Measurements from ENCODE around the gene CNN1.

GRCh38 chr19:11586331-11586730, 47.7 kb downstream of the CNN1 start:
- TF ChIP-seq, protein P1, sequence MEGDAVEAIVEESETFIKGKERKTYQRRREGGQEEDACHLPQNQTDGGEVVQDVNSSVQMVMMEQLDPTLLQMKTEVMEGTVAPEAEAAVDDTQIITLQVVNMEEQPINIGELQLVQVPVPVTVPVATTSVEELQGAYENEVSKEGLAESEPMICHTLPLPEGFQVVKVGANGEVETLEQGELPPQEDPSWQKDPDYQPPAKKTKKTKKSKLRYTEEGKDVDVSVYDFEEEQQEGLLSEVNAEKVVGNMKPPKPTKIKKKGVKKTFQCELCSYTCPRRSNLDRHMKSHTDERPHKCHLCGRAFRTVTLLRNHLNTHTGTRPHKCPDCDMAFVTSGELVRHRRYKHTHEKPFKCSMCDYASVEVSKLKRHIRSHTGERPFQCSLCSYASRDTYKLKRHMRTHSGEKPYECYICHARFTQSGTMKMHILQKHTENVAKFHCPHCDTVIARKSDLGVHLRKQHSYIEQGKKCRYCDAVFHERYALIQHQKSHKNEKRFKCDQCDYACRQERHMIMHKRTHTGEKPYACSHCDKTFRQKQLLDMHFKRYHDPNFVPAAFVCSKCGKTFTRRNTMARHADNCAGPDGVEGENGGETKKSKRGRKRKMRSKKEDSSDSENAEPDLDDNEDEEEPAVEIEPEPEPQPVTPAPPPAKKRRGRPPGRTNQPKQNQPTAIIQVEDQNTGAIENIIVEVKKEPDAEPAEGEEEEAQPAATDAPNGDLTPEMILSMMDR (conservative IDR thresholded peaks at IDR 0.05) = no peak
- TF ChIP-seq EZH2 (IDR thresholded peaks at IDR 0.05; ENCODE audit: low read depth) = no peak

All from PC-9 (cell line).